Stimulated activated CD4-positive, alpha-beta T cell treated with anti-CD3 and anti-CD28 coated beads, TNF-alpha, amount 100 ng/mL, for 4 hours (primary cell): ENCODE measurements around the gene ATP1B2.
A peak's percentile ranks its signal among the peaks of the same experiment; 100 is the strongest.
"Not testable (repeated sequence)": the region's sequence is repeated elsewhere in the genome, so short reads cannot be mapped to it uniquely, and the experiment has no call there.

Source experiments
- DNase-seq, 3 experiments: peaks; one replicate each; pipeline ENCODE4 v3.0.0-alpha.2; 2020; ENCODE audit warnings: low read depth in 3 of 3

The ATP1B2 gene, protein sequence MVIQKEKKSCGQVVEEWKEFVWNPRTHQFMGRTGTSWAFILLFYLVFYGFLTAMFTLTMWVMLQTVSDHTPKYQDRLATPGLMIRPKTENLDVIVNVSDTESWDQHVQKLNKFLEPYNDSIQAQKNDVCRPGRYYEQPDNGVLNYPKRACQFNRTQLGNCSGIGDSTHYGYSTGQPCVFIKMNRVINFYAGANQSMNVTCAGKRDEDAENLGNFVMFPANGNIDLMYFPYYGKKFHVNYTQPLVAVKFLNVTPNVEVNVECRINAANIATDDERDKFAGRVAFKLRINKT

DNA sequence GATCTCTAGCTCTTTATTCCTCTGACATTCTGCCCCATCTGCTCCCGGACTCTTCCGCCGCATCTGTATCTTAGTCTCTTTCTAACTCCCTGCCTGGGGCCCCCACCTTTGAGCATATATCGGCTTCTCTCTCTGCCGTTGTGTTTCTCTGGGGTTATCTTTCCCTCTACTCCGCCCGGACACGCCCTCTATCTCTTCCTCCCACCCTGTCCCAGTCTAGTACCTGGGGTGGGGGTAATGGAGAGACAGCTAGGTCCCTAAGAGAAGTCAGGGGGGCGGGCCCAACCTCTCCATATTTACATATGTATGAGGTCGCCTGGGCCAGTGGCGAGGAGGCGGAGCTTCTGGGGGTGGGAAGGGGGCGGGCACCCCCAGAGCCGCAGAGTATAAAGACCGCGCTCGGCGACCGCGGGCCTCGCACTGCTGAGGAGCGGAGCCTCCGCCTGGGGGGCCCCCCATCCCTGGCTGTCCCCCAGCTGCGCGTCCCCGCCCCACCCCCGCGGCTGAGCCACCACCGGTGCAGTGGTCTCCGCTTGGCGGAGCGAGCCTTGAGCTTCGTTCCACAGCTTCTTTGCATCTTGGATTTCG is at the start of gene ATP1B2:
Gene ATP1B2 (plus strand): TSS at position 418 of the 588 bp plus-strand sequence. CDS start 593 bp downstream, outside the sequence.
- peak; percentile 46 to 61 (median 47) for DNase-seq

DNA sequence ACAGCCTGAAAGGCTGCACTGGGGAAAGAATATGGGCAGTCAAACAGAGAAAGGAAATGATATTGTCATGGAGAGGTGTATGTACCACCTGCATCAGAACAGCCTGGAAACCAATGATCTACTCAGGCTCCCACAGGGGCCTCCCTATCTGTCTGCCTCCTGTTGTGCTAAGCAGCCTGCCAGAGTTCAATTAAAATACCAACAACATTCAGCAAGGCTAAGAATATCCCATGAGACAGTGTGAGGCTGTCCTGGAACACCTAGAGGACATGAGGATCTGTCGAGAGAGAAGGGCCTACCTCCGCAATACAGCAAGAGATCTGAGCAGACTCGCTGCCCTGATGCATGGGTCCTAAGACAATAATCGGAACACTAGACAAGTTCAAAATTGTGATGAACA is 44.4 kb upstream of the ATP1B2 start:
- DNase-seq, result no peak

DNA sequence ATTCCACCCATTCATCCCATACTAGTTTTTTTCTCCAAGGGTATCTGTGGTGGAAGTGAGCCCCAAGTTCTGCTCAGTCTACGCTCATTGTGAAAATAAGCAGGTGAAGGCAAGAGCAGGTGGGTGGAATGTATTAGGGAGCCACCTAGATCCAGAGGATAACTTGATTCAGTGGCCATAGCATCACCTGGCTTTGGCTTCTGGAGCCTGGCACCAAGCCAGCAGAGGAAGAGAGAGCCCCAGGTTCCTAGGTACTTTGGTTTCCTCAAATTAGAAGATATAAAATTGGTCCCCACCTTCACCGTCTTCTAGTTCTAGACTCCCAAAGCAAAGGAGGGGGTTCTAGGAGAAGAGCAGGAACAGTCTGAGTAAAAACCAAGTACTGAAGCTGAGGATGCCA is 40.1 kb upstream of the ATP1B2 start:
- no peak for DNase-seq

DNA sequence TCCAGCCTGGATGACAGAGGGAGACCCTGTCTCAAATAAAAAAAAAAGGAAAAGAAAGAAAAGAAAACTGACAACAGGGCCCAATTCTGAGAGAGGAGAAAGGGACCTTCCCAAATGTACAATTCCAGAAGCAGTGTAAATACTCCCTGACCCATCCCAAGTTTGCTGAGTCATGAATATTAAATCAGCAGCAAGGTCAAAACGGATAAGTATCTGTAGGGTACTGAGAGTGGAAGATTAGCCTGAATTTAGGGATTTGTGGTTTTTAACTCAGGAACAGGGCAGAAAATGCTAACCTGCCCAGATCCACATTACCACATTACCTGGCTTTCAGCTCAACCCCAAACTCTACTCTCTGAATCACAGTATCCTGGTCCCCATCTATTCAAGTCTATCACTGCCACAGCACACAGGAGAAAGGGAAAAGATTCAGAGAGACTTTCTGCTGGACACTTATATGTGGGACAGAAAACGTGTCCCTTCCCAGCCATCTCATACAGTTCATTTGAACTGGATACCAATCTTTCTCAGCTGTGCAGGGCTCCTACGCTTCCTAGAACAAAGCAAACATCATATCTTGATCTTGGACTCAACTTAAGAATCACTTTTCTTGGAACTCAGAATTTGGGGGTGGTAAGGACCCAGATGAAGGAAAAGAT is 39.0 kb upstream of the ATP1B2 start:
- no peak for DNase-seq

DNA sequence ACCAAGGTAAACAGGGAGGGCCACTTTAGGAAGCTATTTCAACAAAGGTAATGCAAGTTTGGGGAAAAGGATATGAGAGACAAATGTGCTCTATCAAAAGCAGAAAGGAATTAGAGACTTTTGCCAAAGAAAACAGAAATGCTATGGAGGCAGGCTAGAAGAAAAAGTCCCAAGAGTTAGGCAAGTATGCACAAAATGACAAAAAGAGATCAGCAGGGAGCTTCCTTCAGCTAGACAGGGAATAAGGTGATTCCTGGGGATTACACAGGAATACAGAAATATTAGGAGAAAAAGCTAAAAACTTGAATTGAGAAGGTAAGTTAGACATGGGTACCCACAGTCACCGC is 38.5 kb upstream of the ATP1B2 start:
- no peak for DNase-seq

DNA sequence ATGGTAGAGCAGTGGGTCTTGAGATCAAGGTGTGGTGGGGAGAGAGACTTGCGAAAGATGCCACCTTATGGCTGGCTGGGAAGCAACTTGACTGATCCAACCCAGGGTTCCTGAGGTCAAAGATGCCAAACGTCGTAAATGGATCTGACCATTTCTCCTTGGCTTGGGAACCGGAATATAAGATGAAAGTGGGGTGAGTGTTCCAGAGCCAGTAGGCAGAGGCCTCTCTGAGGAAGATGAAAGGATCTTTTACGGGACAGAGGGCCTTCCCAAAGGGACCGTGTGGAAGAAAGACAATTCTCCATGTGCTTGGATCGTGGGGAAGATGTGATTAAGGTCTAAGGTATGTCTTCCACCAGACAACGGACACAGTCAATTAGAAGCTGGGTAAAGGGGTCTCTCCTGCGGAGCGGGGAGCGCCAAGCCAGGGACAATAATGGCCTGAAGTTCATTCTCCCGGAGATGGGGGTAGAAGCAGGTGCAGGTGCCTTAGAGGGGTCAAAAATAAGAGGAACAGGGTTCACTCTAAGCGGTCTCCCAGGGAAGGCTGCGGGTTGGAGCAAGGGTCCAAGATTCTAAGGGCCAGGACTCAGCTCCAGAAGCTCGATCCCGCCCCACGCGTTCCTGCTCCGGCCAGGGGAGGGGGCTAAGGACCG is 36.8 kb upstream of the ATP1B2 start:
- DNase-seq, result no peak

DNA sequence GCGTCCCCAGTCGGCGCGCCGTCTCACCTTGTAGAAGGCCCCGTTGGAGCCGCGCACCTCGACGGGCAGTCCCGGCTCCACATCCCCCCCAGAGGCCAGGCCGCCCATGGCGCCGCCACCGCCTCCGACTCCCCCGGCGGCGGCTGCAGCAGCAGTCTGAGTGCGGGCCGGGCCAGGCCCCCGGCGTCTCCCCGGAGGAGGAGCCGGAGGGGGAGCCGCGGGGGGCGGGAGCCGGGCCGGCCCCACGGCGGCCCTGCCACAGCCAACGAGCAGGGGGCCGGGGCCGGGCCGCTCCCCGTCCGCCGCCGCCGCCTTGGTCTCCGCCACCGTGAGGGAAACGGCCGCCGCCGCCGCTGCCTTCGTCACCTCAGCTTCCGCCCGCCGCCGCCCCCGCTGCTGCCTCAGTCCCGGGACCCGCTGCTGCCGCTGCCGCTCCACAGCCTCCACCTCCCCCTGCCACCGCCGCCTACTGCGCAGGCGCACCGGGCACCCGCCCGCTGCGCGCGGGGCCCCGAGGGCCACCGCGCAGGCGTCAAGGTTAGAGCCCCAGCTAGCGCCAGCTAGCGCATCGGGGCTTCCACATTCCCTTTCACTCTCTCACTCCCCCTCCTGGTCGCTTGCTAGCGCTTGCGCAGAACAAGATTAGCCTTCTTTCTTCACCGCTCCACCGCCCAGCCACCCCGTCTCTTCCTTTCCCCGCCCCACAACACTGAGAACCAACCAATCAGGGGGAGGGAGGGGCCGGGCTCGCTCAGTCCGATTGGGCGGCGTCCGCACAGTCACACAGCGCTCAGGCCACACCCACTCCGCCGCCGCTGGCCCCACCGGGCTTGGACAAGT is 36.1 kb upstream of the ATP1B2 start, which contains the start of gene FXR2:
Gene FXR2 (minus strand): TSS at position 473 of the 840 bp plus-strand sequence. CDS start 365 bp downstream, at position 108.
- DNase-seq, result peak; percentile 94 to 98 (median 98)

DNA sequence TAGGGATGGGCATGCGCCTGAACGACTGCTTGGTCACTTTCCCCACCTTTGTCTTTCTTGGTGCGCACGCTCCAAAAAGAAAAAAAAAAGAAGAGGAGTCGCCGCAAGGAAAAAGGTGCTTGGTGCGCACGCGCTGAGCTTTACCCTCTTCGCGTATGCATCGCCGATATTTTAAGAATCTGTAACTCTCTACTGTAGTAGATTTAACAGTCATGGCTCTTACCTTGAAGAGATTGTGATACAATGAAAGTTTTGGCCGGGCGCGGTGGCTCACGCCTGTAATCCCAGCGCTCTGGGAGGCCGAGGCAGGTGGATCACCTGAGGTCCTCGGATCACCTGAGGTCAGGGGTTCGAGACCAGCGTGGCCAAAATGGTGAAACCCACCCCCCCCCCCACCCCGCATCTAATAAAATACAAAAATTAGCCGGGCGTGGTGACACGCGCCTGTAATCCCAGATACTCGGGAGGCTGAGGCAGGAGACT is 35.4 kb upstream of the ATP1B2 start:
- peak in 1 of 3 experiments; percentile 10 for DNase-seq

DNA sequence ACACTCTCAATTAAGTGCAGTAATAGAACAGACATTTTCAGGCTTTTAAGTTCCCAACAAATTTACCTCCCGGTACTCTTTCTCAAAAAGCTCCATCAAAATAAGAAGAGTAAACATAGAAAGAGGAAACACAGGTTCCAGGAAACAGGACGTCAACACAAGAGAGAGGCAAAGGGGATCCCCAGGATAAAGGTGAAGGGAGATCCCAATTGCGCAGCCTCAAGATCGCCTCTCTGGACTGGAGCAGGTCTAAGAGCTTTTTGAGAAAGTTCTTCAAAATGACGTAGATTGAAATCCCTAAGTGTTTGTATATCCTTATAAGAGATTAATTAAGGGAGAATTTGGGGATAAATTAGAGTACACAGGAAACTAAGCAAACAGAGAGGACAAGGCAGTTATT is 32.1 kb upstream of the ATP1B2 start:
- DNase-seq, result no peak

DNA sequence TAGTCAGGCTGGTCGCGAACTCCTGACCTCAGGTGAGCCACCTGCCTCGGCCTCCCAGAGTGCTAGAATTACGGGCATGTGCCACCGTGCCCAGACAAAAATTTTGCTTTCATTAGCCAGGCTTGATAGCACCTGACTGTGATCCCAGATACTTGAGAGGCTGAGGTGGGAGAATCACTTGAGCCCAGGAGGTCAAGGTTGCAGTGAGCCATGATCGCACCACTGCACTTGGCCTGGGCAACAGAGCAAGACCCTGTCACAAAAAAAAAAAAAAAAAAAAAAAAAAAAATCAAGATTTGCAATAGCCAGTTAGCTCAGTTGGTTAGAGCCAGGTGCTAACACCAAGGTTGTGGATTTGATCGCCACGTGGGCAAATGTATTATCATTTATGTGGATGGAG is 29.9 kb upstream of the ATP1B2 start:
- DNase-seq, result no peak

DNA sequence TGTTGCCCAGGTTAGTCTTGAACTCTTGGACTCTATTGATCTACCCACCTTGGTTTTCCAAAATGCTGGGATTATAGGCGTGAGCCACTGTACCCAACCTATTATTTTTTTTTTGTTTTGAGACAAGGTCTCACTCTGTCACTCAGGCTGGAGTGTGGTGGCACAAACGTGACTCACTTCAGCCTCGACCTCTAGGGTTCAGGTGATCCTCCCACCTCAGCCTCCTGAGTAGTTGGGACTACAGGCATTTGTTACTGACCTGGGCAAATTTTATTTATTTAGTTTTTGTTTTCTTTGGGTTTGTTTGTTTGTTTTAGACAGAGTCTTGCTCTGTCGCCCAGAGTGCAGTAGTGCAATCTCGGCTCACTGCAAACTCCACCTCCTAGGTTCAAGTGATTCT is 27.1 kb upstream of the ATP1B2 start:
- no peak for DNase-seq

DNA sequence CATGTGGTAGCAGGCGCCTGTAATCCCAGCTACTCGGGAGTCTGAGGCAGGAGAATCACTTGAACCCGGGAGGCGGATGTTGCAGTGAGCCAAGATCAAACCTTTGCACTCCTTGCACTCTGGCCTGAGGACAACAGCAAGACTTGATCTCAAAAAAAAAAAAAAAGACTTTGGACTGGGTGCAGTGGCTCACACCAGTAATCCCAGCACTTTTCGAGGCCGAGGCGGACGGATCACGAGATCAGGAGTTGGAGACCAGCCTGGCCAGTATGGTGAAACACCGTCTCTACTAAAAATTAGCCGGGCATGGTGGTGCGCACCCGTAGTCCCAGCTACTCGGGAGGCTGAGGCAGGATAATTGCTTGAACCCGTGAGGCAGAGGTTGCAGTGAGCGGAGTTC is 25.0 kb upstream of the ATP1B2 start:
- not testable (repeated sequence) for DNase-seq

DNA sequence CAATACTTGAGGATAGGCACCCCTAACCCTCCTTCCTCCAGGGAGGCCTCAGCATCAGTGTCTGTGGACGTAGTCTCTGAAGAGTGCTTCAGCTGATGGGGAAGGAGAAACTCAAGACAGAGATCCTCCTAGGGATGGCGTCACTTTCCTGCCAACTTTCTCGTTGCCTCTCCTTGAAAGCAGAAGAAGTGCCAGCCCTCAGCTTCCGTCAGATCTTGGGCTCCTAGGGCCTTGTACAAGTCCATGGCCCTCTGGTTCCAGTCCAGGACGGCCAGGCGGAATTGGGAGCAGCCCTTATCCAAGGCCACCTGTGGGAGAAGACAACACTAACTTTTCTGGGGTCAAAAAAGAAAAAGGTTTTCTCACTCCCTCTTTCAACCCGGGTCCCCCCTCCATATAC is 24.4 kb upstream of the ATP1B2 start:
- no peak for DNase-seq

DNA sequence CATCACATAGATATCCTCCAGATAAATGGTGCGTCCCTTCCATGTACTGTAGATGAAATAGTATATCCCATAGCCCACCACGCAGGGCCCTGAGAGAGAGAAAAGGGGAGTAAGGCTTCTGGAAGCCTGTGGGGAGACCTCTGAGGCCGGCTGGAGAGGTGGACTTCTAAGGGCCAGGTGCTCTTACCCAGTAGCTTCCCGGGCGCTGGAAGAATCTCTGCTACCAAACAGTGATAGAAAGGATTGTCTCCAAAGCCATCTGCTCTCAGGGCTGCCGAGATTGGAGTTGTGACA is 23.8 kb upstream of the ATP1B2 start:
- no peak for DNase-seq

DNA sequence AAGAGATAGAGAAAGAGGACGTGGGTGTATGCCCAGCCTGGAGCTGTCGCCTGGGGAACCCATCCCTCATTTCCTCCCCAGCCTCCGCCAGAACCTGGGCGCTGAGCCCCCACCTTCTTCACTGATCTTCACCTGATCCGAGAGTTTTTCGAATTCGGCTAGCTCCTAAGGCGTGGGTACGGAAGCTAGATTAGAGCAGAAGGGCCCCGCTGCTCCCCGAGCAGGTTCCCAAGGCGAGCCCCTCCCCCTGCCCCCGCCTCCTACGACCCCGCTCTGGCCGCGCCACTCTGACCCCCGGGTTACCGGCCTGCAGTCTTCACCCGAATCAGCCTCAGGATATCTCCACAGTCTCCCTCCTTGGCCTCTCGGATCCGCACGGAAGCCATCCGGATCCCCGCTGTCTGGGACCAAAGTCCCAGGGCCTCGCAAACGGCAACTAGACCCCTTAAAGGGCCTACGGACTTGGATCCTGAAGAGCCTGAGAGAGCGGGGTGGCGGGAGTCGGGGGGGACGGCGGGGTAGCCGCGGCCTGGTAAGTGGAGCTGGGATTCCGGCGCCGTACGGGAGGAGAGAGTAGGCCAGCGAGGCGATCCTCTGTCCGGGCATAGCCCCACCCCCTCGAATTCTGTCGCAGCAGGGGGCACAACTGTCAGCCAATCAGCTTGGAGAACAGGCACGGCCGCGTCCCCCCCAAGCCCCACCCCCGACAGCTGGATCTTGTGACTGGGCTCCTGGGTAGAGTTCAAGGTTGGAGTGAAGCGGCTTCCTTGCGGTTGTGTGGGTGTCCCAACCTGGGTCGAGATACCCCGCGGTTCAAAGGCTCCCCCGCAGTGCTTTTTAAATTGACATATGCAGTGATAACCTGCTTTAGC is 23.2 kb upstream of the ATP1B2 start, which contains the start of gene SAT2:
Gene SAT2 (minus strand): TSS at position 572 of the 872 bp plus-strand sequence. CDS start 186 bp downstream, at position 386.
- peak; percentile 58 to 81 (median 76) for DNase-seq

DNA sequence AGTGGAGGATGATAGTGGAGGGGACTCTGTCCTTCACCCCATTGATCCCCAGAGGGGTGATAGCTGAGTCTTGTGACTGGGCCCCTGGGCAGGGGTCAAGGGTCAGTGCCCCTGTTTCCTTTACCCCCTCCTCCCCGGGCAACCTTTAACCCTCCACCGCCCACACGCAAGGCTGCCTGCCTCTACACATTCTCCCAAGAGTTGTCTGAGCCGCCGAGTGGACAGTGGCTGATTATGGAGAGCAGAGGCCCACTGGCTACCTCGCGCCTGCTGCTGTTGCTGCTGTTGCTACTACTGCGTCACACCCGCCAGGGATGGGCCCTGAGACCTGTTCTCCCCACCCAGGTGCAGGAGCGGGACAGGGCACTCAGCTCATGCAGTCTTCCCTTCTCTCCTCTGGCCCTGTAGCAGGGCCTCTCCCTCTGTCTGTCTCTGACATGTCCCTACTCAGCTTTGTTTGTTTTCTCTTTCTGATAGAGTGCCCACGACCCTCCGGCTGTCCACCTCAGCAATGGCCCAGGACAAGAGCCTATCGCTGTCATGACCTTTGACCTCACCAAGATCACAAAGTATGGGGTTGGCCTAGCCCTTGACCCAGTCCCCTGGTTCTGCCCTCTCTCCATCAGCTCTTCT is 20.7 kb upstream of the ATP1B2 start, which contains the start of gene SHBG:
Gene SHBG (plus strand): TSS at position 197 of the 633 bp plus-strand sequence. CDS start 38 bp downstream, at position 235.
- no peak for DNase-seq

DNA sequence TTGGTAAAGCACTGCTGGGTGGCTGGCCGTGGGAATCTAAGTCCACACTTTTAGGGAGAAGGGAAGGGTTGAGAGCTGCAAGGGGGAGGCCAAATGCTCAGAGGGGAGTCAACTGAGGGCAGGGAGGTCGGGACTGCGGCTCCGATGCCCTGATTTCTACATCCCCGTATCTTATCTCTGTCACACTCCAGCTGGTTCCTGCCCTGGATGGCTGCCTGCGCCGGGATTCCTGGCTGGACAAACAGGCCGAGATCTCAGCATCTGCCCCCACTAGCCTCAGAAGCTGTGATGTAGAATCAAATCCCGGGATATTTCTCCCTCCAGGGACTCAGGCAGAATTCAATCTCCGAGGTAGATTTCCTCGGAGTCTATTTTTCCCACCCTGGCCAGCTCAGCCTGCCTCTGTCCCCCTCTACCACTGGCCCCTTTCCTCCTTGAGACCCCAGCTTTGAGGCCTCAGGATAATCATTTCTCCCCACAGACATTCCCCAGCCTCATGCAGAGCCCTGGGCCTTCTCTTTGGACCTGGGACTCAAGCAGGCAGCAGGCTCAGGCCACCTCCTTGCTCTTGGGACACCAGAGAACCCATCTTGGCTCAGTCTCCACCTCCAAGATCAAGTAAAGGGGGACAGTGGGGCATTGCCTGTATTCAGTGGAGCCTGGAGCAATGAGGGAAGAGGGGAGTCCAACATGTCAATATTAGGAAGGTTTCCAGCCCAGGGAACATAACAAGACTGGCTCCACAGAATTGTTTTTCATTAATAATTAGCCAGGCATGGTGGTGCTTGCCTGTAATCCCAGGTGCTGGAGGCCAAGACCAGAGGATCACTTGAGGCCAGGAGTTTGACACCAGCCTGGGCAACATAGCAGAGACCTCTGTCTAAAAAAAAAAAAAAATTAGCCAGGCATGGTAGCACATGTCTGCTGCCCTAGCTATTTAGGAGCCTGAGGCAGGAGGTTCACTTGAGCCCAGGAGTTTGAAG is 19.0 kb upstream of the ATP1B2 start:
- DNase-seq, result no peak

DNA sequence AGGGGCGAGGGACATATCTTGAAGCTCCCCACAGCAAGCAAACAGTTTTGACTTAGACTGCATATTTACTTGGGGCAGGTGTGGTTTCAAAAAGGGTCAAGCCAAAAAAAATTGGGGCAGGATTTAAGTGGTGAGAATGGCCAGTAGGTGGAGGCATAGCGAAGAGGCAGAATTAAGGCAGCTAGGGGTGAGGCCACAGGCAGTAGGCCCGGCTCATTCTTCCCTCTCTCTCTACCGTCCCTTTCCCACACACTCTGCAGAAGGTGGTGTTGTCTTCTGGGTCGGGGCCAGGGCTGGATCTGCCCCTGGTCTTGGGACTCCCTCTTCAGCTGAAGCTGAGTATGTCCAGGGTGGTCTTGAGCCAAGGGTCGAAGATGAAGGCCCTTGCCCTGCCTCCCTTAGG is 18.2 kb upstream of the ATP1B2 start:
- DNase-seq, result no peak

DNA sequence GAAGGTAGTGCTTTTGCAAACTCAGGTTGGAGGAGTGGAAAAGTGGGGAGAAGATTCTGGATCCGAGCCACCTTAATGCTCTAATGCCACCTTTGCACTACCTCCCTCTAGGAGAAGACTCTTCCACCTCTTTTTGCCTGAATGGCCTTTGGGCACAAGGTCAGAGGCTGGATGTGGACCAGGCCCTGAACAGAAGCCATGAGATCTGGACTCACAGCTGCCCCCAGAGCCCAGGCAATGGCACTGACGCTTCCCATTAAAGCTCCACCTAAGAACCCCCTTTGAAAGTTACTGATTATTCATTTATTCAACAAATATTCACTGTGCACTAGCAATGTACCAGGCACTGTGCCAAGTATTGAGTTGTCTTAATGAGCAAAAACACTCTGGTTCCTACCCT is 17.6 kb upstream of the ATP1B2 start:
- DNase-seq, result no peak
